Heart right ventricle (tissue), 16 donors: ENCODE results near the gene DNM3. TPM values are rescaled to one million over a fixed set of nuclear protein-coding genes. Genes with fewer than 3 reads are reported as not detected.

Source experiments
- ATAC-seq, 8 donors: fragments of 200-7000 bp; cut with Tn5 transposase; one replicate each; pipeline ENCODE4 v1.9.1; 2020; ENCODE audit warnings: mild to moderate bottlenecking in 8 of 8, moderate library complexity in 8 of 8, moderate number of reproducible peaks in 1 of 8
- DNase-seq, 2 donors: peaks; one replicate each; pipeline ENCODE4 v3.0.0-alpha.2; 2020
- H3K27ac ChIP-seq, 10 donors: fragments of 200-600 bp; sonication (generic) in 2 of 10; one replicate each; pipeline versions ENCODE4 v1.5.0 to v1.8.0; 2020 to 2022; ENCODE audit warnings: mild to moderate bottlenecking in 3 of 10
- H3K27me3 ChIP-seq, 7 donors: fragments of 200-600 bp; one replicate each; pipeline ENCODE4 v1.8.0; 2021 to 2022; ENCODE audit warnings: mild to moderate bottlenecking in 2 of 7
- H3K36me3 ChIP-seq, 9 donors: fragments of 200-600 bp; sonication (generic) in 1 of 9; one replicate each; pipeline versions ENCODE4 v1.5.0 to v1.8.0; 2020 to 2022; ENCODE audit warnings: mild to moderate bottlenecking in 2 of 9
- H3K4me1 ChIP-seq, 9 donors: fragments of 200-600 bp; sonication (generic) in 1 of 9; one replicate each; pipeline versions ENCODE4 v1.5.0 to v1.8.0; 2020 to 2022; ENCODE audit warnings: mild to moderate bottlenecking in 4 of 9
- H3K4me3 ChIP-seq, 10 donors: fragments of 200-600 bp; sonication (generic) in 2 of 10; one replicate each; pipeline versions ENCODE4 v1.5.0 to v1.8.0; 2020 to 2022; ENCODE audit warnings: mild to moderate bottlenecking in 7 of 10, moderate library complexity in 2 of 10
- H3K9me3 ChIP-seq, 11 donors: fragments of 200-600 bp in 10 of 11; sonication (generic) in 2 of 11; one replicate each; pipeline versions ENCODE4 v1.5.0 to v1.8.0; 2013 to 2022; ENCODE audit warnings: mild to moderate bottlenecking in 2 of 11, control low read depth in 1 of 11, moderate library complexity in 1 of 11
- WGBS, 2 donors: extraction: QIAGEN DNeasy Blood & Tissue Kit; methylation state at CpG; one replicate each; pipeline ENCODE4 v1.1.7; 2013; ENCODE audit warnings: inconsistent platforms in 1 of 2; 5-methylcytosine and 5-hydroxymethylcytosine counted together
- intact Hi-C, 10 donors: fragments of 100-400 bp; cut with DNase I; formaldehyde crosslinking; loops; one replicate each; pipeline versions ENCODE4 v1.11.1 to v1.14.2; 2022
- polyA plus RNA-seq, 2 donors: library from polyadenylated mRNA; stranded (reverse); fragments of 200-250 nt; gene quantifications; one replicate each; pipeline ENCODE4 v1.2.3, GENCODE V29; 2013
- total RNA-seq, 10 donors: library from RNA; stranded (reverse); fragmentation: NEBNext Ultra II Directional in 3 of 10; extraction: Animal tissue kit (Norgen Biotek cat#: 25700) in 3 of 10; gene quantifications; one replicate each; pipeline versions ENCODE4 v1.2.1 to v1.2.4, GENCODE V29; 2021 to 2023
- TF ChIP-seq, protein P1 (sequence below), 9 donors: fragments of 200-600 bp; sonication (generic) in 2 of 9; IDR thresholded peaks; one replicate each; pipeline versions ENCODE4 v1.5.0 to v1.8.0; 2021 to 2022; ENCODE audit warnings: antibody characterized with exemption in 9 of 9, mild to moderate bottlenecking in 5 of 9, moderate library complexity in 1 of 9
- donor health status: Arrhythmogenic right ventricular cardiomyopathy.
- donor health status: ischemic (EF 13 %, LVEDD 7.1; RV severe dilation, severe dysfunction).
- donor health status: healthy with polysubstance abuse.
- donor health status: DM: no; HTN: yes; CAD: no.
- donor health status: DM: no; HTN: no; CAD: no.
- donor health status: ischemic (EF 25% LVEDD 6.9; RV normal size, moderate dysfunction).
- donor health status: ischemic (EF 25% LVEDD 5.7; RV mildly dilated, moderate dysfunction).
- donor health status: healthy.
- donor health status: DM: yes; HTN: yes; CAD: no.
- donor health status: Ischemic cardiomyopathy.
- donor health status: ischemic (EF 35%, LVEDD 5.7; RV mildly dilated, moderate dysfunction).
- donor health status: nonischemic (EF 11% LVEDD 7.7; RV severe dilation, severe dysfunction).
- donor health status: DM: yes; HTN: yes; CAD: no.
- donor health status: PGD.
- donor health status: ischemic (EF 29% LVEDD 5.4; RV normal size, mild dysfunction).
- donor health status: nonischemic (EF 23%, LVEDD 6.1; RV moderate dilation, normal function).

DNM3 gene
- total and polyA plus RNA-seq, 12 donors, result 0.77 to 2.8 (median 2.2) TPM

DNA sequence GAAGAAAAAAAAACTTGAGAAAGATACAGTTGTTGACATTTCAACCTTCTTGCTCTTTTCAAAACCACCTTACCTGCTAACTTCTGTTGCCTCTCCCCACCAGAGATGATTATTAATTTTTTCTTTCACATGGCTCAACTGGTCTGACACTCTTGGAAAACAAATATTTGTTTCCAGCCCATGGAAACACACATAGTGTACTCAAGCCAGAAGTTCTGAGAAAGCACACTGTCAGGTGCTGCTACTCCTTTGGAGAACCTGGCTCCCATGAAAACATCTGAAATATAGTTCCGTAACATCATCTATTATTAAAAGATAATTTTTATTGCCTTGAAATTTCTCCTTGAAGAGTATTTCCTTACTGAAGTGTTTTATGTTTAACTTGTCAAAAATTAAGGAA, 434.2 kb downstream of the DNM3 start:
- H3K4me3 ChIP-seq, result no peak overlapping the region
- intact Hi-C loops, result no loop called here
- H3K27ac ChIP-seq, result no peak overlapping the region
- no peaks in the 10 kb centered on the region for H3K27me3 ChIP-seq
- no peaks in the 10 kb centered on the region for H3K36me3 ChIP-seq
- DNase-seq, result no peak
- WGBS, 2 donors, result 89 to 92% methylated on average over 1 of the region's 1 CpG
- TF ChIP-seq, protein P1, sequence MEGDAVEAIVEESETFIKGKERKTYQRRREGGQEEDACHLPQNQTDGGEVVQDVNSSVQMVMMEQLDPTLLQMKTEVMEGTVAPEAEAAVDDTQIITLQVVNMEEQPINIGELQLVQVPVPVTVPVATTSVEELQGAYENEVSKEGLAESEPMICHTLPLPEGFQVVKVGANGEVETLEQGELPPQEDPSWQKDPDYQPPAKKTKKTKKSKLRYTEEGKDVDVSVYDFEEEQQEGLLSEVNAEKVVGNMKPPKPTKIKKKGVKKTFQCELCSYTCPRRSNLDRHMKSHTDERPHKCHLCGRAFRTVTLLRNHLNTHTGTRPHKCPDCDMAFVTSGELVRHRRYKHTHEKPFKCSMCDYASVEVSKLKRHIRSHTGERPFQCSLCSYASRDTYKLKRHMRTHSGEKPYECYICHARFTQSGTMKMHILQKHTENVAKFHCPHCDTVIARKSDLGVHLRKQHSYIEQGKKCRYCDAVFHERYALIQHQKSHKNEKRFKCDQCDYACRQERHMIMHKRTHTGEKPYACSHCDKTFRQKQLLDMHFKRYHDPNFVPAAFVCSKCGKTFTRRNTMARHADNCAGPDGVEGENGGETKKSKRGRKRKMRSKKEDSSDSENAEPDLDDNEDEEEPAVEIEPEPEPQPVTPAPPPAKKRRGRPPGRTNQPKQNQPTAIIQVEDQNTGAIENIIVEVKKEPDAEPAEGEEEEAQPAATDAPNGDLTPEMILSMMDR (IDR thresholded peaks at IDR 0.05), result no peak
- no peak for ATAC-seq
- H3K9me3 ChIP-seq, result no peaks in the 10 kb centered on the region
- peaks cover 0 to 6% (median 0%) of the 10 kb centered on the region in 9 donors for H3K4me1 ChIP-seq

DNA sequence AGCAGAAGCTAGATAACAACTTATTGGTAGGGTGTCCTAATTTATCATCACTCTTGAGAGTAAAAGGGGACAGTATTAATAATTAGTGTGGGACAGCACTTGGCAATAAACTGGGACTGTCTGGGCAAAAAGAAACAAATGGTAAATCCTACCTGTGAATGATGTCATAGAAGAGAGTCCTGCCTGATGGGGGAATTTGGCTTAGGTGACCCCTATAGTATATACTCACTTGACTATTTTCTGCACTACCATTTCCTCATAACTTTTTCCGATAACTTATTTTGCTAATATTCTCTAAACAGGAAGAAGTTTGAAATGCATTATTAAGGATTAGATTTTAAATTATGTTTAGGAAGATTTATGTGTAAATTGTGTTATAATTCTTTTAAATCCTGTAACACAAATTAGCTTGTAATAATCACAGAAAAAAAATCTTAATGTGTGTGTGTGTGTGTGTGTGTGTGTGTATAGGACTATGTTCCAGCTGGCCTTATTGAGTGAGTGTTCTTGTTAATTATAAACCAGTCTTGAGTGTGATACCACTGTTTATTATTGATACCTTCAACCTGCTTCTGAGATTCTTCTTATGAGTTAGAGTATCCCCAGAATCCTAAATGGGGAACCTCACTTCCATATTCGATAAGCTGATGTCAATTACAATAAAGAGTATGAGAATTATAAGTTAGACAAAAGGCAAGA, 435.0 kb downstream of the DNM3 start:
- Histone ChIP-seq H3K4me1 (no peaks in the 10 kb centered on the region), H3K36me3 (no peaks in the 10 kb centered on the region), H3K27ac (no peak overlapping the region), H3K27me3 (no peaks in the 10 kb centered on the region), H3K9me3 (no peaks in the 10 kb centered on the region), H3K4me3 (no peak overlapping the region)
- ATAC-seq, result no peak
- TF ChIP-seq, protein P1 (IDR thresholded peaks at IDR 0.05), result no peak
- 48 to 49% methylated on average over 2 of the region's 2 CpGs for WGBS, 2 donors
- no peak for DNase-seq
- intact Hi-C loops, result no loop called here

DNA sequence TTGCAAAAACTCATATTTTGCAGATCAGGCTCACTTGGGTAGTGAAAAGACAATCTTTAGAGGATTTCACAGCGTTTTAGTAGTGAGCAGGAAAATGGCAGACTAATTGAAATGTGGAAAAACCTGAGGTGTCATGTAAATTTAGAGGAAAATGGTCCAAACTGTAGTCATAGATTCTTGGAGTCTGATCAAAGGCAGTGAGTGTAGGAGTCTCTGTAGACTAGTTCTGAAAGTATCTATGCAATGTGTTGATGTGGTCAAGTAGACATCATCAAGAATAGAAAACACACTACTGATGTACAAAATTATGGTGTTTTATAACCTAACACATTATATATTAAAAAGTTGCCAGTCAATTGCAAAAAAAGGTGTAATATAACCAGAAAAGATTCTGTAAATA, 436.0 kb downstream of the DNM3 start:
- no peaks in the 10 kb centered on the region for H3K36me3 ChIP-seq
- intact Hi-C loops, result no loop called here
- H3K27ac ChIP-seq, result no peak overlapping the region
- H3K27me3 ChIP-seq, result no peaks in the 10 kb centered on the region
- no peak for ATAC-seq
- H3K4me3 ChIP-seq, result no peak overlapping the region
- no peaks in the 10 kb centered on the region for H3K4me1 ChIP-seq
- H3K9me3 ChIP-seq, result no peaks in the 10 kb centered on the region
- TF ChIP-seq, protein P1 (IDR thresholded peaks at IDR 0.05), result no peak
- no peak for DNase-seq
- WGBS, 2 donors, result 83 to 85% methylated on average over 1 of the region's 1 CpG

DNA sequence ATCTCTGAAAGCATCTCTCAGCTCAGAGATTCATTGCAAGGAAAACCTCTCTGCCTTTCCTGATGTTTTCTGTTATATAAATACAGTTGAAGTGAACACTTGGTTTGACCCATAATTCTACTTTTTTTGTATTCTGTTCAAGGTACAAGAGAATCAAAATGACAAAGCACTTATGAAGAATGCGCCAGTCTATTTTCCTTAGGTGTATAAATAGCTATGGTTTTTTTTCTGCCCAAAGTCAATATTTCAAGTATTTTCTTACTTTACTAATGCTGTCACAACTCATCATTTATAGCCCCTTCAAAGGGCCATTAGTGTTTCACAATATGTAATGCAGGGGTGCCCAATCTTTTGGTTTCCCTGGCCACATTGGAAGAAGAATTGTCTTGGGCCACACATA, 436.7 kb downstream of the DNM3 start:
- Histone ChIP-seq H3K4me3 (no peak overlapping the region), H3K27ac (no peak overlapping the region), H3K4me1 (no peaks in the 10 kb centered on the region), H3K9me3 (no peaks in the 10 kb centered on the region), H3K27me3 (no peaks in the 10 kb centered on the region), H3K36me3 (no peaks in the 10 kb centered on the region)
- ATAC-seq, result no peak
- intact Hi-C loops, result no loop called here
- WGBS, 2 donors, result 95% methylated on average over 1 of the region's 1 CpG
- TF ChIP-seq, protein P1 (IDR thresholded peaks at IDR 0.05), result no peak
- no peak for DNase-seq
